NCI-H2227 treated with DMSO at 0.1 percent for 48 hours (cell line): ENCODE data around the gene WDR18.
A peak's percentile ranks its signal among the peaks of the same experiment; 100 is the strongest.
"Not testable (repeated sequence)": the region's sequence is repeated elsewhere in the genome, so short reads cannot be mapped to it uniquely, and the experiment has no call there.

Source experiments
- DNase-seq: peaks from one replicate; lab custom pipeline; 2025; lab: John Stamatoyannopoulos, UW

Gene WDR18

GRCh38 chr19:1019980-1020867 lies 36.1 kb downstream of the WDR18 start:
- no peak for DNase-seq

GRCh38 chr19:1020868-1021425 lies 36.8 kb downstream of the WDR18 start, which contains the start of gene TMEM259:
TSS of gene TMEM259 (minus strand) at chr19:1021123. CDS start at chr19:1020996, 127 bp downstream.
- peak; percentile 93 for DNase-seq

GRCh38 chr19:1023883-1024188 lies 39.7 kb downstream of the WDR18 start:
- not testable (repeated sequence) for DNase-seq

GRCh38 chr19:1025080-1025479 lies 40.9 kb downstream of the WDR18 start:
- DNase-seq: not testable (repeated sequence)

GRCh38 chr19:1025960-1026782 lies 42.0 kb downstream of the WDR18 start, which contains the start of gene CNN2:
TSS of gene CNN2 (plus strand) at chr19:1026608. CDS start at chr19:1026662, 54 bp downstream.
- DNase-seq: peak; percentile 5

GRCh38 chr19:1026783-1027649 lies 42.9 kb downstream of the WDR18 start:
- DNase-seq: no peak

GRCh38 chr19:1027650-1028061 lies 43.5 kb downstream of the WDR18 start:
- no peak for DNase-seq

- no peak for DNase-seq
Observed at GRCh38 chr19:1028062-1028926, 44.1 kb downstream of the WDR18 start.

GRCh38 chr19:1032264-1032867 lies 48.2 kb downstream of the WDR18 start:
- DNase-seq: no peak

- DNase-seq: no peak
Observed at GRCh38 chr19:1035998-1036621, 52.0 kb downstream of the WDR18 start.

GRCh38 chr19:1037621-1038064 lies 53.5 kb downstream of the WDR18 start:
- no peak for DNase-seq

- no peak for DNase-seq
Observed at GRCh38 chr19:1038978-1039645, 55.0 kb downstream of the WDR18 start.

GRCh38 chr19:1039646-1040475 lies 55.7 kb downstream of the WDR18 start, which contains the start of gene ABCA7:
TSS of gene ABCA7 (plus strand) at chr19:1040107. CDS start at chr19:1041362, 1,255 bp downstream.
- DNase-seq: peak; percentile 90

- DNase-seq: peak; percentile 56
Observed at GRCh38 chr19:1040476-1041271, 56.5 kb downstream of the WDR18 start.

- no peak for DNase-seq
Observed at GRCh38 chr19:1041272-1041834, 57.2 kb downstream of the WDR18 start.

GRCh38 chr19:1041835-1042685 lies 57.9 kb downstream of the WDR18 start:
- no peak for DNase-seq
